ENCODE results near the gene BTG2. TPM values are rescaled to one million over a fixed set of nuclear protein-coding genes. Genes with fewer than 3 reads are reported as not detected.
"Not testable (repeated sequence)": the region's sequence is repeated elsewhere in the genome, so short reads cannot be mapped to it uniquely, and the experiment has no call there.

Gene BTG2
- total and polyA plus RNA-seq, 2 experiments from 2014 or later: 5.0 to 7.5 TPM

GRCh38 chr1:203307641-203308126, 2.4 kb downstream of the BTG2 start:
- in situ Hi-C loops (cut with MboI): no loop called here

GRCh38 chr1:203308328-203308922, 3.1 kb downstream of the BTG2 start:
- no peaks in the 10 kb centered on the region for H3K79me2 ChIP-seq (ENCODE audit: insufficient read depth)
- H3K9ac ChIP-seq: no peak overlapping the region
- no peaks in the 10 kb centered on the region for H3K36me3 ChIP-seq (ENCODE audit: low read depth)
- WGBS, 2 experiments (ENCODE audit: low coverage in 1 of 2, low lambda C conversion rate in 2 of 2, missing lambda C conversion rate in 2 of 2): 63 to 74% methylated on average over 5 of the region's 5 CpGs
- H3K27ac ChIP-seq: no peak overlapping the region
- H4K20me1 ChIP-seq (ENCODE audit: insufficient read depth): no peaks in the 10 kb centered on the region
- H3K27me3 ChIP-seq (replicated peaks; ENCODE audit: insufficient read depth): no peaks in the 10 kb centered on the region
- DNase-seq: no peak
- no peak overlapping the region for H3K4me3 ChIP-seq
- 0 out of 2 replicates have a peak, but pooled peaks cover 3% of the 10 kb centered on the region for H3K4me1 ChIP-seq (ENCODE audit: insufficient read depth)
- H3F3A ChIP-seq (ENCODE audit: insufficient read depth): no peaks in the 10 kb centered on the region
- no peaks in the 10 kb centered on the region for H3K9me2 ChIP-seq (ENCODE audit: insufficient read depth)
- no peaks in the 10 kb centered on the region for H3K9me3 ChIP-seq (ENCODE audit: low read depth)
- no peak overlapping the region for H3K4me2 ChIP-seq (ENCODE audit: unreplicated experiment)
- no peak for TF ChIP-seq EZH2 (IDR thresholded peaks at IDR 0.05; ENCODE audit: insufficient read depth, poor library complexity, severe bottlenecking)
- no peak for TF ChIP-seq EZH2phosphoT487 (IDR thresholded peaks at IDR 0.05; ENCODE audit: insufficient read depth, low read depth)
- in situ Hi-C loops (cut with MboI): no loop called here
- no peak overlapping the region for H2AFZ ChIP-seq

More at GRCh38 chr1:203307641-203308126, 2.4 kb downstream of the BTG2 start:
- Histone ChIP-seq H3K4me2 (ENCODE audit: unreplicated experiment) (no peak overlapping the region), H3K4me3 (no peak overlapping the region), H3K27me3 (replicated peaks; ENCODE audit: insufficient read depth) (no peaks in the 10 kb centered on the region), H2AFZ (no peak overlapping the region), H3K79me2 (ENCODE audit: insufficient read depth) (no peaks in the 10 kb centered on the region), H3K9me3 (ENCODE audit: low read depth) (no peaks in the 10 kb centered on the region), H3K9ac (no peak overlapping the region), H3K4me1 (ENCODE audit: insufficient read depth) (0 out of 2 replicates have a peak, but pooled peaks cover 3% of the 10 kb centered on the region), H4K20me1 (ENCODE audit: insufficient read depth) (no peaks in the 10 kb centered on the region), H3F3A (ENCODE audit: insufficient read depth) (no peaks in the 10 kb centered on the region; the same call in 1 of the 2 replicates), H3K9me2 (ENCODE audit: insufficient read depth) (no peaks in the 10 kb centered on the region), H3K36me3 (ENCODE audit: low read depth) (no peaks in the 10 kb centered on the region), H3K27ac (no peak overlapping the region)
- TF ChIP-seq EZH2phosphoT487 (IDR thresholded peaks at IDR 0.05; ENCODE audit: insufficient read depth, low read depth) (no peak), EZH2 (IDR thresholded peaks at IDR 0.05; ENCODE audit: insufficient read depth, poor library complexity, severe bottlenecking) (no peak)
- WGBS, 2 experiments (ENCODE audit: low coverage in 1 of 2, low lambda C conversion rate in 2 of 2, missing lambda C conversion rate in 2 of 2): 76 to 85% methylated on average over 3 of the region's 3 CpGs
- no peak for DNase-seq

GRCh38 chr1:203308923-203309331, 3.6 kb downstream of the BTG2 start:
- WGBS, 2 experiments (ENCODE audit: low coverage in 1 of 2, low lambda C conversion rate in 2 of 2, missing lambda C conversion rate in 2 of 2): 72 to 86% methylated on average over 1 of the region's 1 CpG
- Histone ChIP-seq H3K27ac (no peak overlapping the region), H3K9me3 (ENCODE audit: low read depth) (no peaks in the 10 kb centered on the region), H3K9me2 (ENCODE audit: insufficient read depth) (no peaks in the 10 kb centered on the region), H3K27me3 (replicated peaks; ENCODE audit: insufficient read depth) (no peaks in the 10 kb centered on the region), H3F3A (ENCODE audit: insufficient read depth) (no peaks in the 10 kb centered on the region), H4K20me1 (ENCODE audit: insufficient read depth) (no peaks in the 10 kb centered on the region), H3K9ac (no peak overlapping the region), H3K79me2 (ENCODE audit: insufficient read depth) (no peaks in the 10 kb centered on the region), H3K4me1 (ENCODE audit: insufficient read depth) (0 out of 2 replicates have a peak, but pooled peaks cover 3% of the 10 kb centered on the region), H3K4me2 (ENCODE audit: unreplicated experiment) (no peak overlapping the region), H3K4me3 (no peak overlapping the region), H2AFZ (no peak overlapping the region), H3K36me3 (ENCODE audit: low read depth) (no peaks in the 10 kb centered on the region)
- no peak for TF ChIP-seq EZH2phosphoT487 (IDR thresholded peaks at IDR 0.05; ENCODE audit: insufficient read depth, low read depth)
- TF ChIP-seq EZH2 (IDR thresholded peaks at IDR 0.05; ENCODE audit: insufficient read depth, poor library complexity, severe bottlenecking): no peak
- DNase-seq: no peak
- in situ Hi-C loops (cut with MboI): no loop called here

- TF ChIP-seq EZH2 (IDR thresholded peaks at IDR 0.05; ENCODE audit: insufficient read depth, poor library complexity, severe bottlenecking): no peak
- no peak for TF ChIP-seq EZH2phosphoT487 (IDR thresholded peaks at IDR 0.05; ENCODE audit: insufficient read depth, low read depth)
- Histone ChIP-seq H3F3A (ENCODE audit: insufficient read depth) (no peaks in the 10 kb centered on the region), H3K79me2 (ENCODE audit: insufficient read depth) (no peaks in the 10 kb centered on the region), H3K9me3 (ENCODE audit: low read depth) (no peaks in the 10 kb centered on the region), H3K4me2 (ENCODE audit: unreplicated experiment) (no peak overlapping the region), H3K4me3 (no peak overlapping the region), H3K9me2 (ENCODE audit: insufficient read depth) (no peaks in the 10 kb centered on the region), H3K4me1 (ENCODE audit: insufficient read depth) (no peaks in the 10 kb centered on the region), H3K27me3 (replicated peaks; ENCODE audit: insufficient read depth) (peaks cover 3% of the 10 kb centered on the region; the same call in 1 of the 2 replicates), H2AFZ (no peak overlapping the region), H3K9ac (no peak overlapping the region), H4K20me1 (ENCODE audit: insufficient read depth) (no peaks in the 10 kb centered on the region), H3K27ac (no peak overlapping the region), H3K36me3 (ENCODE audit: low read depth) (no peaks in the 10 kb centered on the region)
- in situ Hi-C loops (cut with MboI): no loop called here
- DNase-seq: no peak
- 82 to 83% methylated on average over 3 of the region's 3 CpGs for WGBS, 2 experiments (ENCODE audit: low coverage in 1 of 2, low lambda C conversion rate in 2 of 2, missing lambda C conversion rate in 2 of 2)
Observed at GRCh38 chr1:203311368-203312301, 6.3 kb downstream of the BTG2 start.

- in situ Hi-C loops (cut with MboI); H2AFZ ChIP-seq; H3K9ac ChIP-seq; H3K27ac ChIP-seq; H3K4me1 ChIP-seq (ENCODE audit: insufficient read depth); H4K20me1 ChIP-seq (ENCODE audit: insufficient read depth); DNase-seq; H3F3A ChIP-seq (ENCODE audit: insufficient read depth); H3K9me2 ChIP-seq (ENCODE audit: insufficient read depth); H3K4me3 ChIP-seq; H3K79me2 ChIP-seq (ENCODE audit: insufficient read depth); H3K9me3 ChIP-seq (ENCODE audit: low read depth); H3K36me3 ChIP-seq (ENCODE audit: low read depth); H3K4me2 ChIP-seq (ENCODE audit: unreplicated experiment): not testable (repeated sequence)
- 81% methylated on average over 4 of the region's 4 CpGs for WGBS, 2 experiments (ENCODE audit: low coverage in 1 of 2, low lambda C conversion rate in 2 of 2, missing lambda C conversion rate in 2 of 2)
- H3K27me3 ChIP-seq (replicated peaks; ENCODE audit: insufficient read depth): peaks cover 13% of the 10 kb centered on the region
Observed at GRCh38 chr1:203314025-203314759, 8.9 kb downstream of the BTG2 start.
